Fibroblast of skin of back (primary cell): ENCODE measurements around the gene BRICD5.
"Not testable (repeated sequence)": the region's sequence is repeated elsewhere in the genome, so short reads cannot be mapped to it uniquely, and the experiment has no call there.

Experiments used
- DNase-seq: peaks from one replicate; pipeline ENCODE4 v3.0.0-alpha.2; 2013

The BRICD5 gene

GRCh38 chr16:2214719-2214968, 4.0 kb upstream of the BRICD5 start, which contains the start of gene PGP:
TSS of gene PGP (minus strand) at chr16:2214840. CDS start at chr16:2214777, 63 bp downstream.
- no peak for DNase-seq

DNA sequence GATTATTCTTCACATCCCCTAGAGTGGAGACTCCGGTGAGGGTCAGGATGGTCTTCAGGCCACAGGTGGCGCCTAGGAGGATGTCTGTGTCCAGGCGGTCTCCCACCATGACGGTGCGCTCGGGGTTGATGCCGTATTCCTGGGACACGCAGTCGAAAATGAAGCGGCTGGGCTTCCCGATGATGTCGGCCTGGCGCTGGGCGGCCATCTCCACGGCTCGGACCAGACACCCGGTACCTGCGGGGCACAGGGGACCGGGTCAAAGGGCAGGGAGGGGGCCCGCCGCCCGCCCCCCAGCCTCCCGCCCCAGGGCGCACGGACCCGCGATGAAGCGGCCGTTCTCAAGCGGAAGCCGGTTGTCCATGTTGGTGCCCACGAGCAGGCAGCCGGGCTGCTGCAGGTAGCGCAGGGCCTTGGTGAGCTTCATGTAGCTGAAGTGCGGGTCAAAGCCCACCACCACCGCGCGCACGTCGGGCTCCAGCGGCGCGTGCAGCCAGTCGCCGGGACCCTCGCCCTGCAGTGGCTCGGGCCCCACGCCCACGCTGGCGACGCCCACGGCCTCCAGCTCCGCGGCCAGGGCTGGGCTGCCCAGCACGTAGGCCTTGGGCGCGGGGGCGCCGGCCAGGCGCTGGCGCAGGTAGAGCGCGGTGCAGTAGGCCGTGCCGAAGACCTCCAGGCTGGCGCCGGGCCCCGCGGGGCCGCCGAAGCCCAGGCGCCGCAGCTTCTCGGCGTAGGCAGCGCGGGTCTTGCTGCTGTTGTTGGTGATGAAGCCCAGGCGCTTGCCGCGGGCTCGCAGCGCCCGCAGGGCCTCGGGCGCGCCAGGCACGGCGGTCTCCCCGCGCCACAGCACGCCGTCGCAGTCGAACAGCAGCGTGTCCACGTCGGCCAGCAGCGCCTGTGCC, 3.4 kb upstream of the BRICD5 start:
- DNase-seq = no peak

DNA sequence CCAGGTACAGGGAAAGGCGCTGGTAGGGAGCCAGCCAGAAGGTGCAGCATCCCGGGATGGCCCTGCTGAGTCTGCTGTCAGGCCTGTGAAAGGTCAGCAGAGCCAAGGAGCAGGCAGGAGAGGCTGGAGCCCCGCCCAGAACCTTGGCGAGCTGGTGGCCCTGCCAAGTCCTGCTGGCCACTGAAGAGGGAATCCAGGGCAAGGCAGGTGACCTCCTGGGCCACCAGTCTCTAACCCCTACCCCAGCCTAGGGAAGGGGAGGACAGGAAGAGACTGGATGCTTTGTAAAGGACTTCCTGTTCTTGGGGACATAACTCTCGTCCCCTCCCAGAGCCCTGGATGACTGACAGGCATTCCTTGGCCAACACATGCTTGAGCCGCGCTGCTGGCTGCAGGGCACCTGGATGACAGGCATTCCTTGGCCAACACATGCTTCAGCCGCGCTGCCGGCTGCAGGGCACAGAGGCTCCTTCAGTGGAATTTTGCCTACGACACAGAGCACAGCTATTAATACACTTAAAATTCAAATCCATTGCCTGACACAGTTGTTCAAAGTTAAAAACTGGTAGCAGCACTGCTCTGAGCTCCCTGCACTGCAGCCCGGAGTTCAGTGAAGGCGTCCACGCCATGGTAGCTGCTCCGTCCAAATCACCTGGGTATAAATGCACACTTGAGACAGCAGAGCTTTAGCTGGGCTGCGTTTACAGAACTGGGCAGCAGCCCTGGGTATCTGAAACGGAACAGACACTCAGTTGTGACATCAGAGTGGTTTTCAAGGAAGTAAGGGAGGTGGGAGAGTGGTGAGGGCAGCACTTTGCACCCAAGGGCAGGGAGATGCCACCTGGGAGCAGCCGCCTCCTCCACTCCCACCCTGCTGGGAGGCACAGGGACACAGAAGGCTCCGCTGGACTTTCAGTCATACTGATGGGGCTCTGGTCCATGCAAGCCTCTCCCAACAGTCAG, 2.0 kb upstream of the BRICD5 start:
- no peak for DNase-seq

GRCh38 chr16:2211923-2212347, 1.3 kb upstream of the BRICD5 start:
- no peak for DNase-seq

GRCh38 chr16:2210009-2210332, 692 bp downstream of the BRICD5 start:
- no peak for DNase-seq

- no peak for DNase-seq
Measured at GRCh38 chr16:2209258-2210008, 1.2 kb downstream of the BRICD5 start.

GRCh38 chr16:2208772-2209171, 1.9 kb downstream of the BRICD5 start:
- DNase-seq = no peak

GRCh38 chr16:2208308-2208707, 2.4 kb downstream of the BRICD5 start:
- DNase-seq = no peak

DNA sequence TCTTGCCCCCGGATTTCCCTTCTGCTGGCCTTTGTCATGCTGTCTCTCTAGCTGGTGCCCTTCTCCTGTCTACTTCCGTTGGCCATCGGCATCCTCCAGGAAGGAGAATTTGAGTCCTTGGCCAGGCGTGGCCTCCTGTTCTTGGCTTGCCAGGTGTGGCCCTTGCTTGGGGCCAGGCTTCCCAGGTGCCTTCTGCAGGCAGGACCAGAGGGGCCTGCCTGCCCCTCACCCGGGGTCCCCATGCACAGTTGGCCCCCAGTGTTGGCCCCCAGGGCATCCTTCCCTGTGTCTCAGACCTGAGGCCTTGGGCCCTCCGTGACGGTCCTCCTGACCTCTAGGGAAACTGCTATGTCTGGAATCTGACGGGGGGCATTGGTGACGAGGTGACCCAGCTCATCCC, 2.8 kb downstream of the BRICD5 start:
- no peak for DNase-seq

GRCh38 chr16:2206780-2207433, 3.8 kb downstream of the BRICD5 start:
- DNase-seq = no peak

GRCh38 chr16:2206420-2206779, 4.3 kb downstream of the BRICD5 start:
- no peak for DNase-seq

- no peak for DNase-seq
Measured at GRCh38 chr16:2205967-2206313, 4.7 kb downstream of the BRICD5 start.

DNA sequence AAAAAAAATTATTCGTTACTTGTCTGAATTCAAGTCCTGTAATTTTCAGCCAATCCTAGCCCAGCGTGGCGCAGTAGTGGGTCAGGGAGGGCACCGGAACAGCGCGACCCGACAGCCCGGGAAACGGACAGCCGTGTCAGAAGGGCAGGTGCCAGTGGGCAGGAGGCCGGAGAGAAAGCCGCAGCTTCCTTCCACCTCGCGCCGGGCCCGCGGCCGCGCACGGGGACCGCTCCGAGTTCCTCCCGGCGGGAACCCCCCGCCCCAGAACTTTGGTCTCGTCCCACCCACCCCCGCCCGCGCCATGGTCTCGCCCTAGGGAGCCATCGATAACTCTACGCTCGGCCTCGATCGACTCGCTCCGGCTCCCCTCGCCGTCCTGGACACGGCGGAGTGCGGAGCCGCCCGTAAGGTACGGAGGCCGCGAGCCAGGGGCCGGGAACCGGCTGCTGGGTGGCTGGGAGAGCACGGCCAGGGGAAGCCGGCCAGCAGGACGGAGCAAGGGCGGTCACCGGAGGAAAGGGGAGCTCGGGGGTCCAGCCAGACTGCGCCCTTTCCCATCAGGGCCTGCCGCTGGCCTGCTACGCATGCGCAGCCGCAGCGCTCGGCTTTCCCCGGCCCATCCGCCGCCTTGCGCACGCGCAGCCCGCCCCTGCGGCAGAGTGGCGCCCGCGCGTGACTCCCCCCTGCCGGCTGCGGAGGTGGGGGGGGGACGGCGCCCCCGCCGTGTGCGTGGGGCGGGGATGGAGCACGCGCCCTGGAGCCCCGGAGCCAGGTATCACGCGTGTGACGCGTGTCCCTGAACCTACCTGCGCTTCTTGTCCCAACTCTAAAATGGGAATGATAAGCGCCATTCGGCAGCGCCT, 5.3 kb downstream of the BRICD5 start, which contains the start of gene MLST8:
MLST8 (plus strand) TSS at position 351 of the 863 bp plus-strand sequence. CDS start 632 bp downstream, outside the sequence.
- DNase-seq = peak; percentile 79

GRCh38 chr16:2204416-2205103, 6.1 kb downstream of the BRICD5 start:
- no peak for DNase-seq

DNA sequence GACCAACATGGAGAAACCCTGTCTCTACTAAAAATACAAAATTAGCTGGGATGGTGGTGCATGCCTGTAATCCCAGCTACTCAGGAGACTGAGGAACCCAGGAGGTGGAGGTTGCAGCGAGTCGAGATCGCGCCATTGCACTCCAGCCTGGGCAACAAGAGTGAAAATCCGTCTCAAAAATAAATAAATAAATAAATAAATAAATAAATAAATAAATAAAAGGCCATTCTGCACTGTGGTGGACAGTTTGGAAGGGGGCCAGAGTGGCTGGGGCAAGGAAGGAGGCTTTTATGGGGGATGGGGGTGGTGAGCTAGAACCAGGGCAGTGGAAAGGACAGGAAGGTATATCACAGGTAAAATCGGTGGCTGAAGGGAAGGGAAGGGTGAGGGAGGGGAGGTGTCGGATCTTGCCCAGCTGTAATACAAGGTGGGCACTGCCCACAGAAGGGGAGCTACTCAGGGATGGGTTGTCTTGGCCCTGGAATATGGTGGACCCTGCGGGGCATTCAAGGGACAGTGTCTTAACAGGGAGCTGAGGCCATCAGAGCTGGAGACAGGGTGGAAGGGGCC, 7.5 kb downstream of the BRICD5 start:
- not testable (repeated sequence) for DNase-seq

DNA sequence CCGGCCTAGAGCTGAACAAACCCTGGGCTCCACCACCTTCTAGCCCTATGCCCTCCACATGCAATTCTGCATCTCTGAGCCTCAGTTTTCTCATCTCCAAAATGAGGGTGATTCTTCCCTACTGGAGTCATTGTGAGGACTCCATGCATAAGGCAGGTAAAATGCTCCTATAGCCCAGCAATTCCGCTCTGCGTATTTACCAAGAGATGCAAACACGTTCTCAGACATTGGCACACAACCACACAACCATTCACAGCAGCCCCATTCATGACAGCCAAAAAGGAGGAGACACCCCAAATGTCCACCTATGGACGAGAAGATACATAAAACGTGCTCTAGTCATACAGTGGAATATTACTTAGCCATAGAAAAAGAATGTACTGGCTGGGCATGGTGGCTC, 10.3 kb downstream of the BRICD5 start:
- no peak for DNase-seq

- no peak for DNase-seq
Measured at GRCh38 chr16:2199621-2200139, 11.0 kb downstream of the BRICD5 start.

- DNase-seq = no peak
Measured at GRCh38 chr16:2199095-2199494, 11.6 kb downstream of the BRICD5 start.

DNA sequence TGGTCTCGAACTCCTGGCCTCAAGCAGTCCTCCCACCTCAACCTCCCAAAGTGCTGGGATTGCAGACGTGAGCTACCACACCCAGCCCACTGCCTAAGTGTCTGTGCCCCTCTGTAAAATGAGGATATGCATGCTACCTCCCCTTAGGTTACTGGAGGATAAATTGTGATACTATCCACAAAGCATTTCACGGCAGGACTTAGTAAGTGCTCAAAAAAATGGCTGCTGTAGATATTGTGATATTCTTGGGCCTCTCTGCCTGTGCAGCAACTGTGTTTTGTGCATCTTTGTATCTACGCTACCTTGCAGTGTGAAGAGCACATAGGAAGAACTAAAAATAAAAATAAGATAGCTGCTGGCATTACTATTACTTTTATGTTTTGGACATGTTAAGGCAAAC, 12.4 kb downstream of the BRICD5 start:
- no peak for DNase-seq

GRCh38 chr16:2197765-2198164, 12.9 kb downstream of the BRICD5 start:
- DNase-seq = no peak
